GM04504 (cell line): ENCODE measurements around the gene UCK2.

Experiments used
- DNase-seq: peaks from one replicate; pipeline ENCODE4 v3.0.0-alpha.2; 2012; ENCODE audit warnings: low read depth

UCK2 gene

GRCh38 chr1:165942062-165942461, 114.6 kb downstream of the UCK2 start:
- no peak for DNase-seq

- DNase-seq, result no peak
Observed at GRCh38 chr1:165942927-165943597, 115.6 kb downstream of the UCK2 start.

DNA sequence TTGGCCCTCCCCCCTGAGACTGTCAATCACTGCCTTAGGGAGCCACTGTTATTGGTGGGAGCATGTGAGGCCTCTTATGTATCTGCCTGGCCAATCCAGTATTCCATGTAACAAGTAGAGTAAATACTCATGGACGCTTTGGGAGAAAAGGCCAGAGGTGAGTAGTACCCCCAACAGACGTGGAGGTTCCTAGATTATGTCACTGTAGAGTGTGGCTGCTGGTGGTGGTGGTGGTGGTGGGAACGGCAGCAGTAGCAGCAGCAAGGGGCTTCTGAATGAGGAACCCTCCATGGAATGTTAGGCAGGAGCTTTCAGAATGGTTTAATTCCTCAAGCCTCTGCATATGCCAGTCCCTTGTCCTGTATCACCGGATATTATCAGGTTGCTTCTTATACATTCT, 118.5 kb downstream of the UCK2 start:
- DNase-seq, result no peak

GRCh38 chr1:165947797-165948455, 120.5 kb downstream of the UCK2 start:
- no peak for DNase-seq

DNA sequence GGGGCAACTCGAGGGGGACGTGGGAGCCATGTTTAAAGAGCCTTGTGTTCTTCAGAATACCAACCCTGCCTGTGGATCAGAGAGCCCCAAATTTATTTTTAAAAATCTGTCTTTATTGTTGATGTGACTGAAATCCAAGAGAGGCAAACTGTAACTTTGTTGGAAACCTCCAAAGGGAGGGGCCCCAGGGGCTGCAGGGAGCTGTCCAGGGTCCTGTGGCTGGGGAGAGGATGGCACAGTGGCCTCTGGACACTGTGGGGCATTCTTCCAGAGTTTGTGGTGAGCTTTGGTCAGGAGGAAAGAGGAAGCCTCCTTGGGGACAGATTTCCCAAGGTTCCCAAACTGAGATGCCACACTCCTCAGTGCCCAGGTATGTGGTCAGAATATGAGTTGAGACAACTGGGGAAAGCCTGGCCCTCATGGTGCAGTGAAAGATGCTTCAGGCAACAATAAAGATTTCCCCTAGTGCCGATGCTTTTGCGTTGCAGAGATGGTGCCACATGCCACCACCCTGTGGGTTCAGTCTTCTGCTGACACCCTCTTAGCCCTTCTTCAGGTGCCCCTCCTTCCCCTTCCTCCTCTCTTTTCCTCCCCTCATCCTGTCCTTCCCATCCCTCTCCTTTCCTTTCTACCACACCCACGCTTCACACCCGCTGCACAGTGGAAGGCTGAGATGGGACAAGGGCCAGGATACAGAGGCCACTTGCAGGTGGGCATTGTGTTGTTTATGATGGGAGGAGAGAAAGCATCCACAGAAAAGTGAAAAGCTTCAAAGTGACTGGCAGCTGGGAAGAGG, 122.1 kb downstream of the UCK2 start:
- DNase-seq, result no peak

GRCh38 chr1:165954940-165955339, 127.5 kb downstream of the UCK2 start:
- DNase-seq, result peak; percentile 51

- DNase-seq, result no peak
Observed at GRCh38 chr1:165958306-165958705, 130.9 kb downstream of the UCK2 start.

DNA sequence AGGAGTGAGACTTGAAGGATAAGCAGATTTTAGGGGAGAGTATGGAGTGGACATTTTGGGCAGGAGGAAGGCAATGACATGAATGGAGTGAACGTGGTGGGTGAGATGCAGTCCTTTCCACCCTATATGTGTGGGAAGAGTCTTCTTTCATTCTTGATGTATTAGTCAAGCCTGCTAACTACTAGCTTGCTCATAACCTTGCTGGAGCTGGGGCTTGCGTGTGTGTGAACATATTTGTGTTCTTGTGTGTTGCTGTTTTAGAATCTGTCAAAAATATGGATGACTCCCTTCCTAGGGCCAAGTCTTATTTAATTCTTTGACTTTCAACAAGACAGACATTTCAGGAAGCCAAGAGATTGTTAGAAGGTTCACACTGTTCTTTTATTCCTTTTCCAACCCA, 132.7 kb downstream of the UCK2 start:
- DNase-seq, result no peak

DNA sequence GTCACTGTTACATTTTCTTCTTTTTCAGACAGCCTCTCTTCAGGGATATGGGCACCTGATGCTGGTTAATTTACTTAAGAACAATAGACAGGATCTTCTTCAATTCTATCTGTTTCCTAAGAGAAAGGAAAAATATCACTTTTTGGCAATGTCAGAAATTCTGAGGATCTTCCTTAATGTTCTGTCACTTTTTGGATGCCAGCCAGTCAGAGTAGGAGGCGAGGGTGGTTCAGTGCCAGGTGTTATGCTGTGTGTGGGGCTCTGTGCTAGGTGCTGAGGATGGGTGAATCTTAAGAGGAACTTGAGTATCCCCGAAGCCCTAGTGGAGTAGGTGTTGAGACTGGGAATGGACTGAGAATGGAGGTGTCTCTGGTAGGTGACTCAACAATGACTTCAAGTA, 133.5 kb downstream of the UCK2 start:
- no peak for DNase-seq
